Measurements from ENCODE around the gene CERS1.

Gene CERS1

GRCh38 chr19:18898607-18899408 is 2.9 kb upstream of the CERS1 start:
- H3K9ac ChIP-seq (ENCODE audit: insufficient read length): no peak overlapping the region
- no peak overlapping the region for H3K4me3 ChIP-seq
- H3K27ac ChIP-seq: no peak overlapping the region
- TF ChIP-seq EZH2 (IDR thresholded peaks at IDR 0.05) (no peak), POLR2AphosphoS5 (IDR thresholded peaks at IDR 0.05; ENCODE audit: borderline replicate concordance, low read depth, low read length) (0 out of 2 replicates have a peak, but pooled peaks have one; percentile 0)
- no peak for DNase-seq (ENCODE audit: low read depth, low spot score)
- H3K36me3 ChIP-seq (ENCODE audit: insufficient read depth, low read length): peaks cover 4% of the 10 kb centered on the region; the same call in 1 of the 2 replicates
- no peaks in the 10 kb centered on the region for H3K9me3 ChIP-seq (ENCODE audit: low read depth, low read length)

- no peak for DNase-seq (ENCODE audit: low read depth, low spot score)
- TF ChIP-seq POLR2AphosphoS5 (IDR thresholded peaks at IDR 0.05; ENCODE audit: borderline replicate concordance, low read depth, low read length): no peak
- no peak for TF ChIP-seq FOXP2 (optimal IDR thresholded peaks at IDR 0.05; ENCODE audit: control extremely low read depth, extremely low read length, insufficient read depth)
- TF ChIP-seq EZH2 (IDR thresholded peaks at IDR 0.05): no peak
- Histone ChIP-seq H3K36me3 (ENCODE audit: insufficient read depth, low read length) (peaks cover 4% of the 10 kb centered on the region; the same call in 1 of the 2 replicates), H3K4me3 (no peak overlapping the region), H3K27ac (no peak overlapping the region), H3K9ac (ENCODE audit: insufficient read length) (no peak overlapping the region), H3K9me3 (ENCODE audit: low read depth, low read length) (no peaks in the 10 kb centered on the region)
These were observed 2.2 kb upstream of the CERS1 start for GRCh38 chr19:18898081-18898606.

GRCh38 chr19:18897094-18898029 is 1.4 kb upstream of the CERS1 start:
- no peaks in the 10 kb centered on the region for H3K9me3 ChIP-seq (ENCODE audit: low read depth, low read length)
- no peak for DNase-seq (ENCODE audit: low read depth, low spot score)
- peaks cover 4% of the 10 kb centered on the region; the same call in 1 of the 2 replicates for H3K36me3 ChIP-seq (ENCODE audit: insufficient read depth, low read length)
- H3K9ac ChIP-seq (ENCODE audit: insufficient read length): no peak overlapping the region
- TF ChIP-seq POLR2AphosphoS5 (IDR thresholded peaks at IDR 0.05; ENCODE audit: borderline replicate concordance, low read depth, low read length): no peak
- TF ChIP-seq EZH2 (IDR thresholded peaks at IDR 0.05): no peak
- no peak for TF ChIP-seq FOXP2 (optimal IDR thresholded peaks at IDR 0.05; ENCODE audit: control extremely low read depth, extremely low read length, insufficient read depth)
- H3K27ac ChIP-seq: no peak overlapping the region
- H3K4me3 ChIP-seq: no peak overlapping the region

DNA sequence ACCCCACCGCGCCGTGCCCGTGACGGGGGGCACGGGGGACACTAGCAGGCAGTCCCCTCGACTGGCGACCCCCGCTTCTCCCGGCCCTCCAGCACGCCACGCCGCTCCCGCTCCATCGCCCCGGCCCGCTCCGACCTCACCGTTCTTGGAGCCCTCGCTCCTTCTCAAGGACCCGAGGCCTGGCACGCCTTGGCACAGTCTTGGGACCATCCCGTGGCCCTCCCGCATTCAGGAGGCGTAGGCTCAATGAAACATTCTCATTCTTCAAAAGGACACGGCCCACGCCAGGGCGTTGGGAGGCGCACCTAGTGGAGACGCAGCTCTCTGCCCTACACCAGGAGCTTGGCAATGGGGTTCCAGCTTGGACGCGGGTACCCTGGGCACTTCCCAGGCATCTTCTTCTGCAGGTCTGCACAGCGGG is 473 bp upstream of the CERS1 start:
- no peak for TF ChIP-seq EZH2 (IDR thresholded peaks at IDR 0.05)
- TF ChIP-seq POLR2AphosphoS5 (IDR thresholded peaks at IDR 0.05; ENCODE audit: borderline replicate concordance, low read depth, low read length): no peak
- no peak for TF ChIP-seq FOXP2 (optimal IDR thresholded peaks at IDR 0.05; ENCODE audit: control extremely low read depth, extremely low read length, insufficient read depth)
- Histone ChIP-seq H3K27ac (no peak overlapping the region), H3K9ac (ENCODE audit: insufficient read length) (no peak overlapping the region), H3K36me3 (ENCODE audit: insufficient read depth, low read length) (peaks cover 3% of the 10 kb centered on the region; the same call in 1 of the 2 replicates), H3K9me3 (ENCODE audit: low read depth, low read length) (no peaks in the 10 kb centered on the region), H3K4me3 (peak overlapping the region; percentile 60)
- no peak for DNase-seq (ENCODE audit: low read depth, low spot score)

DNA sequence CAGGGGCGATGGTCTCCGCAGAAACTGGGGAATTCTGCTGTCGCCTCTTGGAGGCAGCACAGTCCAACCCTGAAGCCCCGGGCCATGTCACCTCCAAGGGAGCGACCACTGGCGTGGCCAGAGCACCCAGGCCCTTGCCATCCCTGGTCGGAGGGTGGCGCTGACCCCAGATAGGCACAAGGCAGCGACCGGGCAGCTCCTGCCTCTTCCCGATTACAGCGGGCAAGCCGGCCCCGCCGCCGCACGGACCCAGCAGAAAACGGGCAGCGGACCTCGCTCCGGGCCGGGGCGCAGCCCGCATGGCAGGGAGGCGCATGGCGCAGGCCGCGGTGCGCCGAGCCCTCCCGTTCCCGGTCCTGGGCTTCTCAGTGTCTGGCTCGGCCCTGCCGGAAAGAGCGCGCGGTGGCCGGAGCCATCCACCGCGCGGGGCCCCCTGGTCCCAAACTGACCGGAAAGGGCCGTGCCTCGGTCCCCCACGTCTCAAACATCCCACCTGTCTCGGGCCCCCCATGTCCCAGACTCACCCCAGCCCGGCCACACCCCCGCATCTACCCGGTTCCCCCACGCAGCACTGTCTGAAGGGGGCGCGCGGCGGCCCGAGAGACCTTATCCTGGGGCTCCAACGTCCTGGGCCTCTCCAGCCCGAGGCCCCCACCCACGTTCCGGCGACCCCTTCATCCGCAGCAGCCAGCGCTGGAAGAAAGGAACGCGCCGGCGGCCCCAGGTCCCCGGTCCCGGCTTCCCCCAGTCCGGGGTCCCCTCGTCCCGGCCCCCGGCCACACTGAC is 727 bp downstream of the CERS1 start:
- H3K27ac ChIP-seq: no peak overlapping the region
- peak overlapping the region; percentile 55 for H3K9ac ChIP-seq (ENCODE audit: insufficient read length)
- H3K9me3 ChIP-seq (ENCODE audit: low read depth, low read length): no peaks in the 10 kb centered on the region
- TF ChIP-seq FOXP2 (optimal IDR thresholded peaks at IDR 0.05; ENCODE audit: control extremely low read depth, extremely low read length, insufficient read depth) (no peak), EZH2 (IDR thresholded peaks at IDR 0.05) (no peak), POLR2AphosphoS5 (IDR thresholded peaks at IDR 0.05; ENCODE audit: borderline replicate concordance, low read depth, low read length) (no peak)
- H3K36me3 ChIP-seq (ENCODE audit: insufficient read depth, low read length): no peaks in the 10 kb centered on the region
- DNase-seq (ENCODE audit: low read depth, low spot score): no peak
- H3K4me3 ChIP-seq: peak overlapping the region; percentile 83

- Histone ChIP-seq H3K9ac (ENCODE audit: insufficient read length) (no peak overlapping the region), H3K9me3 (ENCODE audit: low read depth, low read length) (no peaks in the 10 kb centered on the region), H3K4me3 (peak overlapping the region; percentile 83), H3K36me3 (ENCODE audit: insufficient read depth, low read length) (no peaks in the 10 kb centered on the region), H3K27ac (no peak overlapping the region)
- DNase-seq (ENCODE audit: low read depth, low spot score): no peak
- TF ChIP-seq POLR2AphosphoS5 (IDR thresholded peaks at IDR 0.05; ENCODE audit: borderline replicate concordance, low read depth, low read length) (no peak), FOXP2 (optimal IDR thresholded peaks at IDR 0.05; ENCODE audit: control extremely low read depth, extremely low read length, insufficient read depth) (no peak), EZH2 (IDR thresholded peaks at IDR 0.05) (no peak)
These were observed 1.5 kb downstream of the CERS1 start for GRCh38 chr19:18894254-18895037.

- no peak overlapping the region for H3K27ac ChIP-seq
- H3K9me3 ChIP-seq (ENCODE audit: low read depth, low read length): no peaks in the 10 kb centered on the region
- no peak for DNase-seq (ENCODE audit: low read depth, low spot score)
- H3K9ac ChIP-seq (ENCODE audit: insufficient read length): no peak overlapping the region
- no peaks in the 10 kb centered on the region for H3K36me3 ChIP-seq (ENCODE audit: insufficient read depth, low read length)
- TF ChIP-seq EZH2 (IDR thresholded peaks at IDR 0.05) (no peak), POLR2AphosphoS5 (IDR thresholded peaks at IDR 0.05; ENCODE audit: borderline replicate concordance, low read depth, low read length) (no peak), FOXP2 (optimal IDR thresholded peaks at IDR 0.05; ENCODE audit: control extremely low read depth, extremely low read length, insufficient read depth) (no peak)
- H3K4me3 ChIP-seq: no peak overlapping the region
These were observed 2.2 kb downstream of the CERS1 start for GRCh38 chr19:18893587-18894253.

Measured in SK-N-MC (cell line).